Ovary (tissue), 3 donors: ENCODE data around the gene RASL10A.

Source experiments
- CTCF ChIP-seq, 3 donors: fragments of 450-650 bp in 2 of 3; fragments of 200-600 bp in 1 of 3; IDR thresholded peaks; one replicate each; pipeline versions ENCODE4 v1.5.1 to v1.8.0; 2016 to 2022; ENCODE audit warnings: antibody characterized with exemption in 3 of 3, mild to moderate bottlenecking in 1 of 3
- EP300 ChIP-seq: sonication (generic); formaldehyde crosslinking; IDR thresholded peaks from one replicate; pipeline ENCODE4 v1.6.1; 2017; ENCODE audit warnings: antibody characterized with exemption
- POLR2A ChIP-seq: fragments of 450-650 bp; IDR thresholded peaks from one replicate; pipeline ENCODE4 v1.6.1; 2017; ENCODE audit warnings: antibody characterized with exemption, mild to moderate bottlenecking, moderate library complexity
- donor health status: DM: no; HTN: no; CAD: no.

- TF ChIP-seq CTCF (IDR thresholded peaks at IDR 0.05) (no peak), POLR2A (no peak), EP300 (no peak)
Observed at GRCh38 chr22:29331658-29332300, 16.3 kb upstream of the RASL10A start.
